Measurements from ENCODE around the gene MBD1.
"Not testable (repeated sequence)": the region's sequence is repeated elsewhere in the genome, so short reads cannot be mapped to it uniquely, and the experiment has no call there.

MBD1 gene

GRCh38 chr18:50293039-50293438, 11.7 kb upstream of the MBD1 start:
- no peak for TF ChIP-seq CTCF (IDR thresholded peaks at IDR 0.05; ENCODE audit: low read depth, low read length, missing control alignments)
- H3K4me3 ChIP-seq (replicated peaks; ENCODE audit: low read depth, low read length) = no peak overlapping the region

GRCh38 chr18:50289108-50289443, 7.8 kb upstream of the MBD1 start:
- DNase-seq (ENCODE audit: extremely low read depth, low read depth) = no peak
- TF ChIP-seq CTCF (IDR thresholded peaks at IDR 0.05; ENCODE audit: low read depth, low read length, missing control alignments) = no peak
- H3K4me3 ChIP-seq (replicated peaks; ENCODE audit: low read depth, low read length) = no peak overlapping the region

More at GRCh38 chr18:50293039-50293438, 11.7 kb upstream of the MBD1 start:
- no peak for DNase-seq (ENCODE audit: extremely low read depth, low read depth)

- DNase-seq (ENCODE audit: extremely low read depth, low read depth) = not testable (repeated sequence)
- H3K4me3 ChIP-seq (replicated peaks; ENCODE audit: low read depth, low read length) = peak overlapping the region; percentile 94
Observed at GRCh38 chr18:50288348-50289107, 7.2 kb upstream of the MBD1 start.

GRCh38 chr18:50287441-50288347, 6.4 kb upstream of the MBD1 start, which contains the start of gene CXXC1:
CXXC1 (minus strand) TSS chr18:50287692; CDS start chr18:50287589, 103 bp downstream.
- H3K4me3 ChIP-seq (replicated peaks; ENCODE audit: low read depth, low read length) = peak within 1 kb of the TSS; percentile 94
- TF ChIP-seq CTCF (IDR thresholded peaks at IDR 0.05; ENCODE audit: low read depth, low read length, missing control alignments) = peak; percentile 42
- DNase-seq (ENCODE audit: extremely low read depth, low read depth) = peak; percentile 98

- DNase-seq (ENCODE audit: extremely low read depth, low read depth) = no peak
- peak overlapping the region; percentile 94 for H3K4me3 ChIP-seq (replicated peaks; ENCODE audit: low read depth, low read length)
- no peak for TF ChIP-seq CTCF (IDR thresholded peaks at IDR 0.05; ENCODE audit: low read depth, low read length, missing control alignments)
Observed at GRCh38 chr18:50287028-50287440, 5.7 kb upstream of the MBD1 start.

GRCh38 chr18:50286391-50287027, 5.2 kb upstream of the MBD1 start:
- TF ChIP-seq CTCF (IDR thresholded peaks at IDR 0.05; ENCODE audit: low read depth, low read length, missing control alignments) = no peak
- DNase-seq (ENCODE audit: extremely low read depth, low read depth) = no peak
- peak overlapping the region; percentile 94 for H3K4me3 ChIP-seq (replicated peaks; ENCODE audit: low read depth, low read length)
